ENCODE results near the gene MAP3K20.
A peak's percentile ranks its signal among the peaks of the same experiment; 100 is the strongest.
"Not testable (repeated sequence)": the region's sequence is repeated elsewhere in the genome, so short reads cannot be mapped to it uniquely, and the experiment has no call there.

Gene MAP3K20

GRCh38 chr2:173207124-173207523, 131.5 kb downstream of the MAP3K20 start:
- not testable (repeated sequence) for DNase-seq

DNA sequence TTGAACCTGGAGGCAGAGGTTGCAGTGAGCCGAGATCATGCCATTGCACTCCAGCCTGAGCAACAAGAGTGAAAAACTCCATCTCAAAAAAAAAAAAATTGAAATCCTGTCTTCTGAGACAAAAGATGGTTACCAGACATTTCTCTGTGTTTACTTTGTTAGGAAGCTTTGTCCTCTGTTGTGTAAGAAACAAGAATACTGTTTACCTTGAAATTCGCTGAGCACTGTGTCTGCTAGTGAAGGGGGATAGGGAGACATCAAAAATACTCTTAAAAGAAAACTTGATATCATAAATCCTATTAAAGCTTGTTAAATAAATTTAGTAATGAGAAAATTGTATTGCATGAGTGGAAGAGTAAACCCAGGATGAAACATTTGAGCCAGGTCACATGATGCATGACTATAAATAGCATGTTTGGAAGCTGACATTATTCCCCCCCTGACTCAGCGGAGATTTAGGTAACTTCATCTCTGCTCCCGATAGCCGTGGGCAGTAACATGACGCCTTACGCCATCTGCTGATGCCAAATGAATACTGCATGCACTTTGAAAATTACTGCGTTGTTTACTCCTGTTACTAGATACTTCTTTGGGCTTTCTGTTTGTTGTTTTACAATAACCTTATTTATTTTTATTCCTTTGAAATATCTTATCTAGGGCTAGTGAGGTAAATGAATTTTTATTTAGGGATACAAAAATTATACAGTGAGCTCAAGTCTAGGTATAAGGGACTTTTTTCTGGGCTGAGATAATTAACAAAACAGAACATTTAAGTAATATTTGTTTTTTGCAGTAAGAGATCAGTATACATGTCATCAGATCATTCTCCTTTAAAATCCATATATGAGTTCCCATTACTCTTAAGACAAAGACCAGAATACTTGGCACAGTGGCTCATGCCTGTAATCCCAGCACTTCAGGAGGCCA, 134.9 kb downstream of the MAP3K20 start:
- DNase-seq, result peak; percentile 43 to 65

- no peak for DNase-seq
Observed at GRCh38 chr2:173213181-173213580, 137.5 kb downstream of the MAP3K20 start.

GRCh38 chr2:173214213-173214612, 138.6 kb downstream of the MAP3K20 start:
- no peak for DNase-seq

GRCh38 chr2:173215316-173215715, 139.7 kb downstream of the MAP3K20 start:
- DNase-seq, result no peak

DNA sequence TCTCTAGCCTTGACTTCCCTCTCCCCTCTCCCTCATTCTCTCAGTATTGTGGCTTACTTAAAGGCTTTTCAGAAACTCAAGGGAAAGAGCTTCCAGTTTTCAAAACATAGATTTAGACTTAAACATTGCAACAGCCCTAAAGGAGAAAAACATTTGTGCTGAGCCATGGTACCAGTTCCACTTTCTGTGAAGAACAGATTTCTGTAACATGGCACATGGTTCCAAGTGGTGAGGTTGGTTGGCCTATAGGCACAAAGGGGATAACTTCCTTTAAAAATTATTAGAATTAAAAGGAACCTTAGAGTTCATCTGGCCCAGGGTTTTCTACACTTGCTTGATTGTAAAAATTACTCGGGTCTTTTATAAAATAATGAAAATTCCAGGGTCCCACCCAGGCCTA, 140.4 kb downstream of the MAP3K20 start:
- DNase-seq, result no peak

DNA sequence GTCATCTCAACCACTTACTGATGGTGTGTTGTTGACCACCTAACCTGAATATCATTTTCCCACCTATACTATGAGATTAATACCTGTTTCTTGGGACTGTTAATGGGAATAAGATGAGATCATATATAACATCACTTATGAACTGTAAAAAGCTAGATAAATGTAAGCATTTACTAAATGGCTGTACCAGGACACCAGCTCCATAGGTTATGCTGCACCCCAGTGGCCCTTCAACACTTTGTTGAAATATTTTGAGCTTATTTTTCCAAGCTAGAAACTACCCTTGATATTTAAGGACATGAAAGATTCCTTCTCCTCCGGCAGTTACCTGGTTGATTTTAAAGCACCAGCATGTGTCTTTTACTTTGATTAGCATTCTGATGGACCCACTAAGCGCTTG, 141.0 kb downstream of the MAP3K20 start:
- no peak for DNase-seq

- no peak for DNase-seq
Observed at GRCh38 chr2:173217116-173217840, 141.6 kb downstream of the MAP3K20 start.

DNA sequence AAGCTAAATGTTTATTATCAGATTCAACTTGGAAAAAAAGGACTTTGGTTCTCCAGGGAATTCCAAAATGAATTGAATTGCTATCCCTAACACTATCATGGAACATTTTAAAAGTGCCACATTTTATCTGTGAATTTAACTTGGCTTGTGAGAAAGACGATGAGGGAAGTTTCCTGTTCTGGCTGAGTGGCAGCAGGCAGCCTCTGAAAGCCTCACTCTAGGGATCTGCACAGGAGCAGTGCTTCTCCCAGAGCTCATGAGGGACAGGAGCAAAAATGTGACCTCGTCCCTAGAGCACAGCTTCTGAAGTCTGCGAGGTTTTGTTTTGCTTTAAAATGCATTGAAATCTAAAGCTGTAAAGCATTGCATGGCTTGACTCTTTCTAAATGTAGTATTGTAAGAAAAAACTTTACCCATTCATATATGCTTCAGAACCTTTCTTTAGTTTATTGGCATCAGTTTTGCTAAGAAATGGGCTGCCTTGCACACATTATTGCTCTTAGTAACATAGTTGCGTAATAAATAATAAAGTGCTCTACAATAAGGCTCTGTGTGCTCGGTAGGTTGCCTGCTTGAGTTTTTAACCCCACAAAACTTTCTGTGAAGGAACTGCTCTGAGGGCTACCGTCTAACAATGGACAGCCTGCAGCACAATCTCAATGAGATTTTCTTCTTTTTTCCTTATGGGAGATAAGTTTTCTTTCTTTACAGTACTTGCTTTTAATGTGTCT, 142.8 kb downstream of the MAP3K20 start:
- DNase-seq, result no peak

GRCh38 chr2:173221132-173221695, 145.6 kb downstream of the MAP3K20 start:
- DNase-seq, result no peak

DNA sequence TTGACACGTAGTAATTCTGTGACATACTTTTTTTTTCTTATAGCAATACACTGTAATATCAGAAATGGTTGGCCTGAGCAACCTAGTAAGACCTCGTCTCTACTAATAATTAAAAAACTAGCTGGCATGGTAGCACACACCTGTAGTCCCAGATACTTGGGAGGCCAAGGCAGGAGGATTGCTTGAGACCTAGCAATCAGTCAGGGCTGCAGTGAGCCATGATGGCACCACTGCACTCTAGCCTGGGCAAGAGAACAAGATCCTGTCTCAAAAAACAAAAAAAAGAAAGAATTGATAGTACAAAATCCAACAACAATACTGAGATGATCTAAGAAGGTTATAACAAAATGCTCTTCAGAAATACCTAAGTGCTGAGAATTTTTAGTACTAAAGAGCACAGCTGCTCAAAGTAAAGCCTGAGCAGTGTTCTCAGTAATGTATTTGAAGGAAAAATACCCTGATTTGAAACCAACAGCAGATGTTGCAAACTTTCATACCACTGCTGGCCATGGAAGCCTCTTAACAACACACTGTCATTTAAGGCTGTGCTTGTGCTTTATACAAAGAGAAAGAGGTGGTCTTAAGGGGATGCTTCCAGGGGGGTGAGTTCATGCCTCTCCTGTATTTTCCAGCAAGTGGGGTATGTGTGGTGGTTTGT, 146.4 kb downstream of the MAP3K20 start:
- no peak for DNase-seq

- DNase-seq, result no peak
Observed at GRCh38 chr2:173223871-173224270, 148.2 kb downstream of the MAP3K20 start.

DNA sequence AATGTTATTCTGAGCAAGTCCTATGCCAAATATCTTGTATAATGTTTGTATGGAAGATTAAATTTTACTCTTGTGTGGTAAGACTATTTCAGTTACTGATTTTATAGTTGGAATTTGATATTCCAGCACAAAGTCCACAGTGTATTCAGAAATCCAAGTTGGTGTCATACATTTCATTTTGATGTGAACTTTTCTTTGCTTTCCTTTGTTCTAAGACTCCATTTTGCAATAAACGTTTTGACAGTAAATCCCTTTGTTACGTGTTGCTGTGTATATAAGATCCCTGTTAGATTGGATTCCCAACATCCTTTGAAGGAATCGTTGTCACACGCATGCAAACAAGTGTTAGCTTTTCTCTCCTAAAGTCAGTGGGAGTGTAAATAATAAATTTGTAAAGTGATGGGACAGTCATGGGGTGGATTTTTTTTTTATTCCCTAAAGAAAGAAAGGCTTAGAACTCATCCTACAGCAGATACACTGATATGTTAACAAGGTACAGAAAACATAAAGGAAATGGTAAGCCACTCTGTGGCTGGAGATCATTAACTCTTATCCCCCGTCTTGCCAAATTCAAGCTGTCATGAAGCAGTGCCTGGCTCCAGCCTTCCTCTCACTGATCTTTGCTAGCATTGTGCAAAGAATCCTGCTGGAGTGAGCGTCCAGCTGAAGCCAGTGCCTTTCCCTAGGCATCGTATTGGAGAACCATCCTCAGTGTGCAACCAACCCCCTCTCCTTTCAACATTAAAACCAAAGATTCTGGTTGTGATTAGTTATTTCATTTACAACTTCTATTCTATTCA, 151.5 kb downstream of the MAP3K20 start:
- DNase-seq, result no peak

DNA sequence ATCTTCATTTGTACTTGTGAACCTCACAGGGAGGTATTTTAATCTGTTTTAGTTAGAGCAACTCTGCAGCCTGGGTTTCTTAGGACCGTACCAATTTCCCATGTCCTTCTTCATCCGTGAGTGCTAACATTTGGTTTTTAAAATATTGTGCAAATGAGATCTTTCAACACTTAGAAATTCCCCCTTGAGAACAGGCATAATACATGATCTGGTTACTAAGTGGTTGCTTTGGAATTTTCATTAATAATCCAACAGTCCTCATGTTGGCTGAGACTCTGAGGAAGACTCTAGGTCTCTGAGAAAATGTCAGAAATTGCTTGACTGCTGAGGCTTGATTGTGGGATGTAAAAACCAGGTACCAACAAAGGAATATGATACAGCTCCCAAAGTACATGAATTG, 153.4 kb downstream of the MAP3K20 start:
- no peak for DNase-seq

DNA sequence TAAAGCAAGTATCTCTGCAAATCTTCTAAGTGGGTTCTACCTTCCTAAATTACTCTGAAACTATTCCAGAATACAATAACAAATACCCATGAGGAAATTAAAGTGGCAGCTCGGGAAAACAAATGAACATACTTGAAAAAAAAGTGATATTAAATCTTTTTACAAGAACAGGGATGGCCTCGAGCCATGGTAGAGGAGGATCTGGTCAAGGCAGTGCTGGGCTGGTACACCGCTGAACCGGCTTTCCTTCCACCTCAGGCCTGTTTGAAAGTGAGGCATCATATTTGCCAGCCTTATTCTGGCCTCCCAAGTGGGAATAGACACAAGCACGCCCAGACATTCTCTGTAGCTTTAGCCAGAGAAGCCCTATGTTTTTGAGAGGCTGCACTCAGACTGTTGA, 154.5 kb downstream of the MAP3K20 start:
- DNase-seq, result no peak

DNA sequence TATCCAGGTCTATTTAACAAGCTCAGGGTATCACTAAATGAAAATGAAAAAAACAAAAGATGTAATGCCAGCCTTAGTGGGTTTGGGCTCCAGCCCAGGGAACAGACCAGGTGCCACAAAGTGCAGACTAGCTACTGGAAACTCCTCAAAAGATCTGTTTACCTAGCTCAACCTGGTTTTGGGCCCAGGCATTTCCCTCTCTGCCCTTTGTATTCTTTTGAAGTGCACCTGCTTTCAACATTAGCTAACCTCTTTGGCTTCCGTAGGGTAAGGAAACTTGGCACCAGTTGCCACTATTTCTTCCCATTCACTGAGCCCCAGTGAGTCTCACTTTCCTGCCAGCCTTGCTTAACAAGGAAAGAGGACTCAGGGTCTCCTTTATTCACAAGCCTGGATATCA, 155.4 kb downstream of the MAP3K20 start:
- DNase-seq, result no peak

DNA sequence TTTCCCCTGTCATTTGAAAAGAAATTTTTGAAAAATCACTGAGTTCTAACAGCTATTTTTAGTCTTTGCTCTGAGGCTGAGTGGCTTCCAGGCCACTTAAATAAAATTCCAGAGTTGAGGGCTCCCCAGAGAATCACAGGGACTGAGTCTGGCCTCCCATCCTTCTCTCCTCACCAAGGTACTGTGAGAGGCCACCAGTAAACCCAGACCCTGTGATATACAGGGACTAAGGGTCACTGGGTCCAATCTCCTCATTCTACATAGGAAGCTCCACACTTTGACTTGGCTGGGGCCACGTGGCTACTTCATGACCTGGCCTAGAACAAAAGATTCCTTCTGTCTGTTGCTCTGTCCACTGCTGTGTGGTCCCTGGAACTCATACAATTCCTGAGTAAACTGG, 155.8 kb downstream of the MAP3K20 start:
- no peak for DNase-seq

- DNase-seq, result no peak
Observed at GRCh38 chr2:173232956-173233744, 157.5 kb downstream of the MAP3K20 start.

GRCh38 chr2:173235947-173236803, 160.5 kb downstream of the MAP3K20 start:
- no peak for DNase-seq

GRCh38 chr2:173238385-173238784, 162.7 kb downstream of the MAP3K20 start:
- no peak for DNase-seq
